ENCODE data around the gene JDP2. TPM values are rescaled to one million over a fixed set of nuclear protein-coding genes. Genes with fewer than 3 reads are reported as not detected.

JDP2 gene
- total and polyA plus RNA-seq, 2 donors (not counting 1 experiment from before 2014, with no cell fraction given) = 7.9 to 17.9 TPM

- Mint-ChIP-seq H3K4me3 (no peak overlapping the region), H3K27ac (no peak overlapping the region), H3K4me1 (peaks cover 8% of the 10 kb centered on the region), H3K27me3 (no peaks in the 10 kb centered on the region), H3K9me3 (ENCODE audit: insufficient read depth) (no peaks in the 10 kb centered on the region)
- H3K9ac ChIP-seq (ENCODE audit: low read length) = no peak overlapping the region
- ATAC-seq (ENCODE audit: low read depth) = no peak
- H4K20me1 ChIP-seq (ENCODE audit: control insufficient read depth, insufficient read depth, low read length, poor library complexity, severe bottlenecking) = no peaks in the 10 kb centered on the region
- DNase-seq = no peak
- no peaks in the 10 kb centered on the region for H3K4me1 ChIP-seq (ENCODE audit: control insufficient read depth in 2 of 2, insufficient read depth in 2 of 2, low read length in 2 of 2)
- H3K4me2 ChIP-seq (replicated peaks; ENCODE audit: low read depth, low read length, poor library complexity, severe bottlenecking) = no peak overlapping the region
- ChIA-PET CTCF (interaction anchor here (0.7 kb wide), 1 partner anchor 123 kb away, joined by 3 read pairs; no protein-coding TSS in a partner anchor), POLR2A (no interaction called here)
- H3K27ac ChIP-seq (ENCODE audit: low read length in 2 of 2) = no peak overlapping the region
- H3K27me3 ChIP-seq (replicated peaks in 1 of 4; ENCODE audit: control extremely low read depth in 1 of 4, control insufficient read depth in 3 of 4, insufficient read depth in 4 of 4, low read length in 3 of 4) = no peaks in the 10 kb centered on the region
- peaks cover 0 to 21% of the 10 kb centered on the region in 2 experiments for H3K36me3 ChIP-seq (replicated peaks in 1 of 2; ENCODE audit: control extremely low read depth in 1 of 2, control insufficient read depth in 1 of 2, extremely low read depth in 1 of 2, insufficient read depth in 2 of 2, low read length in 1 of 2)
- no peak for TF ChIP-seq EZH2 (IDR thresholded peaks at IDR 0.05; ENCODE audit: borderline replicate concordance, insufficient read depth, low read depth, low read length, poor library complexity, severe bottlenecking)
- TF ChIP-seq, protein P1, sequence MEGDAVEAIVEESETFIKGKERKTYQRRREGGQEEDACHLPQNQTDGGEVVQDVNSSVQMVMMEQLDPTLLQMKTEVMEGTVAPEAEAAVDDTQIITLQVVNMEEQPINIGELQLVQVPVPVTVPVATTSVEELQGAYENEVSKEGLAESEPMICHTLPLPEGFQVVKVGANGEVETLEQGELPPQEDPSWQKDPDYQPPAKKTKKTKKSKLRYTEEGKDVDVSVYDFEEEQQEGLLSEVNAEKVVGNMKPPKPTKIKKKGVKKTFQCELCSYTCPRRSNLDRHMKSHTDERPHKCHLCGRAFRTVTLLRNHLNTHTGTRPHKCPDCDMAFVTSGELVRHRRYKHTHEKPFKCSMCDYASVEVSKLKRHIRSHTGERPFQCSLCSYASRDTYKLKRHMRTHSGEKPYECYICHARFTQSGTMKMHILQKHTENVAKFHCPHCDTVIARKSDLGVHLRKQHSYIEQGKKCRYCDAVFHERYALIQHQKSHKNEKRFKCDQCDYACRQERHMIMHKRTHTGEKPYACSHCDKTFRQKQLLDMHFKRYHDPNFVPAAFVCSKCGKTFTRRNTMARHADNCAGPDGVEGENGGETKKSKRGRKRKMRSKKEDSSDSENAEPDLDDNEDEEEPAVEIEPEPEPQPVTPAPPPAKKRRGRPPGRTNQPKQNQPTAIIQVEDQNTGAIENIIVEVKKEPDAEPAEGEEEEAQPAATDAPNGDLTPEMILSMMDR (IDR thresholded peaks at IDR 0.05) = no peak
- no peaks in the 10 kb centered on the region for H3K9me3 ChIP-seq (ENCODE audit: control extremely low read depth in 1 of 3, control insufficient read depth in 2 of 3, insufficient read depth in 1 of 3, low read length in 2 of 3)
- H2AFZ ChIP-seq (ENCODE audit: insufficient read depth, low read depth, low read length, poor library complexity, severe bottlenecking) = no peak overlapping the region
- no peak overlapping the region for H3K4me3 ChIP-seq (ENCODE audit: control extremely low read depth in 1 of 5, extremely low read depth in 1 of 5, insufficient read depth in 1 of 5, low read depth in 2 of 5, low read length in 4 of 5)
- H3K79me2 ChIP-seq (ENCODE audit: control insufficient read depth, insufficient read depth, low read length) = no peaks in the 10 kb centered on the region
- intact Hi-C loops (cut with micrococcal nuclease) = no loop called here
- WGBS (ENCODE audit: insufficient coverage) = 100% methylated on average over 2 of the region's 3 CpGs
Observed at GRCh38 chr14:75445963-75446362, 18.1 kb downstream of the JDP2 start.

DNA sequence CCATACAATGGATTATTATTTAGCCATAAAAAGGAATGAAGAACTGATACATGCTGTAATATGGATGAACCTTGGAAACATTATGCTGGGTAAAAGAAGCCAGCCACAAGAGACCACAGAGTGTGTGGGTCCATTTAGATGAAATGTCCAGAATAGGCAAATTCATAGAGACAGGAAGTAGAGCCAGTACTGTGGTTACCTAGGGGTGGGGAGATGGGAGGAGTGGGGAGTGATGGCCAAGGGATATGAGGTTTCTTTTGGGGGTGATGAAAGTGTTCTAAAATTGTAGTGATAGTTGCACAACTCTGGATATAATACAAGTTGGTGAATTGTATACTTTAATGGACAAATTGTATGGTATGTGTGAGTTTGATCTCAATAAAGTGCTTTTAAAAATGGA is 18.6 kb downstream of the JDP2 start:
- Histone ChIP-seq H3K27me3 (replicated peaks in 1 of 4; ENCODE audit: control extremely low read depth in 1 of 4, control insufficient read depth in 3 of 4, insufficient read depth in 4 of 4, low read length in 3 of 4) (no peaks in the 10 kb centered on the region), H2AFZ (ENCODE audit: insufficient read depth, low read depth, low read length, poor library complexity, severe bottlenecking) (no peak overlapping the region), H3K4me1 (ENCODE audit: control insufficient read depth in 2 of 2, insufficient read depth in 2 of 2, low read length in 2 of 2) (no peaks in the 10 kb centered on the region), H4K20me1 (ENCODE audit: control insufficient read depth, insufficient read depth, low read length, poor library complexity, severe bottlenecking) (no peaks in the 10 kb centered on the region), H3K27ac (ENCODE audit: low read length in 2 of 2) (no peak overlapping the region), H3K9me3 (ENCODE audit: control extremely low read depth in 1 of 3, control insufficient read depth in 2 of 3, insufficient read depth in 1 of 3, low read length in 2 of 3) (no peaks in the 10 kb centered on the region), H3K36me3 (replicated peaks in 1 of 2; ENCODE audit: control extremely low read depth in 1 of 2, control insufficient read depth in 1 of 2, extremely low read depth in 1 of 2, insufficient read depth in 2 of 2, low read length in 1 of 2) (peaks cover 0 to 21% of the 10 kb centered on the region in 2 experiments), H3K79me2 (ENCODE audit: control insufficient read depth, insufficient read depth, low read length) (no peaks in the 10 kb centered on the region), H3K4me3 (ENCODE audit: control extremely low read depth in 1 of 5, extremely low read depth in 1 of 5, insufficient read depth in 1 of 5, low read depth in 2 of 5, low read length in 4 of 5) (no peak overlapping the region), H3K4me2 (replicated peaks; ENCODE audit: low read depth, low read length, poor library complexity, severe bottlenecking) (no peak overlapping the region), H3K9ac (ENCODE audit: low read length) (no peak overlapping the region)
- Mint-ChIP-seq H3K9me3 (ENCODE audit: insufficient read depth) (no peaks in the 10 kb centered on the region), H3K27me3 (no peaks in the 10 kb centered on the region), H3K4me1 (peaks cover 6% of the 10 kb centered on the region), H3K27ac (no peak overlapping the region), H3K4me3 (no peak overlapping the region)
- ChIA-PET CTCF (interaction anchor here (1.0 kb wide), 1 partner anchor 11 kb away, joined by 3 read pairs; no protein-coding TSS in a partner anchor), POLR2A (no interaction called here)
- DNase-seq (no peak), ATAC-seq (ENCODE audit: low read depth) (no peak)
- TF ChIP-seq, protein P1 (IDR thresholded peaks at IDR 0.05) = no peak
- no peak for TF ChIP-seq EZH2 (IDR thresholded peaks at IDR 0.05; ENCODE audit: borderline replicate concordance, insufficient read depth, low read depth, low read length, poor library complexity, severe bottlenecking)
- intact Hi-C loops (cut with micrococcal nuclease) = no loop called here

Data from B cell (primary cell).